Stimulated activated CD4-positive, alpha-beta T cell treated with anti-CD3 and anti-CD28 coated beads, Interleukin-12 subunit alpha, Interleukin-12 subunit beta, amount 100 ng/mL, for 24 hours (primary cell): ENCODE measurements around the gene REEP5.
"Not testable (repeated sequence)": the region's sequence is repeated elsewhere in the genome, so short reads cannot be mapped to it uniquely, and the experiment has no call there.

ENCODE experiments used
- DNase-seq, 2 experiments: peaks; one replicate each; pipeline ENCODE4 v3.0.0-alpha.2; 2020; ENCODE audit warnings: low read depth in 2 of 2

The REEP5 gene

GRCh38 chr5:112886975-112887374, 35.1 kb downstream of the REEP5 start:
- no peak for DNase-seq

GRCh38 chr5:112885001-112885400, 37.0 kb downstream of the REEP5 start:
- DNase-seq: no peak

GRCh38 chr5:112883192-112883591, 38.8 kb downstream of the REEP5 start:
- no peak for DNase-seq

DNA sequence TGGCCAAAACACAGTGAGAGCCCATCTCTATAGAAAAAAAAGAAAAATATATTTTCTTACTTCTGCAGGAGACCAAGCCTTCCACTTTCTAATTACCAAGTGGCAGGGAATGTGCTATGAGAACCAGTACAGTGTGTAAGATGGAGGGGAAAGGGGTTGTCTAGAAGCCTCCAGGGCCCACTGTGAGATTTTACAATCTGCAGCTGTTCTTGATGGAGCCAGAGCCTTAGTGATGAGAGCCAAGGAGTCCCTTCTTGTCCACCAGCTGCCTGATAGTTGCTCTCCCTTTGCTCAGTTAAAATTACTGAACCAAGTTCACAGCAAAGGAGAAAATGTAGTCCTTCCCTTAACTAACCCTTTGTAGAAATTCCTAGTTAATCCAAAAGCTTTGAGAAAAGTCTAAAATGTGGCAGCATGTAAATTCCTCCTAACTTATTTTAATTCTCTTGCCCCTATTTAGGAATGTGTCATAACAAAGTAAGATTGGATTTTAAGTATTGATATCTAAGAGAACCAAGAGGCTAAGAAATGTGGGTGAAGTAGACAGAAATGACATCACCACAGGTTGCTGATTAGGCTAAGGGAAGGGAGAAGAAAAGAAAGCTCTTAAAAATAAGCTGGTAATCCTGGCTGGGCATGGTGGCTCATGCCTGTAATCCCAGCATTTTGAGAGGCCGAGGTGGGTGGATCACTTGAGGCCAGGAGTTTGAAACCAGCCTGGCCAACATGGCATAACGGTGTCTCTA, 41.6 kb downstream of the REEP5 start:
- no peak for DNase-seq

GRCh38 chr5:112878760-112879159, 43.3 kb downstream of the REEP5 start:
- DNase-seq: peak; percentile 10 to 12

- DNase-seq: no peak
Measured at GRCh38 chr5:112878101-112878500, 43.9 kb downstream of the REEP5 start.

DNA sequence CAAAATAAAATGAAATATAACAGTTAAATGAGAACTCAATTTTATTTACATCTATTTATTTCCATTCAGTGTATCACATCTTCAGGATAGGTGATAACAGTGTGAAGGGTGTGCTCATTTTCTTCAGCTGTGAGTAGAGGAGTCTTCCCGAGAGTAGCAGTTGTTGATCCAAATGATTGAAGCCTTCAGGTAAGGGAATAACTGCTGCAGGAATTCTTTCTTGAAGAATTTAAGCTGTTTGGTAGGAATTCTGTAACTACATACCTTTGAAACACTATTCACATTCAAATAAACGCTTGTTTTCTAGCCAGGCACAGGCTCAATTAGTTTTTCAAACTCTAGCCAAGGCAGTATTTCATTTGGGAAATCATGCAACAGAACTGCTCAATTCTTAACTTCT, 45.7 kb downstream of the REEP5 start:
- DNase-seq: no peak

DNA sequence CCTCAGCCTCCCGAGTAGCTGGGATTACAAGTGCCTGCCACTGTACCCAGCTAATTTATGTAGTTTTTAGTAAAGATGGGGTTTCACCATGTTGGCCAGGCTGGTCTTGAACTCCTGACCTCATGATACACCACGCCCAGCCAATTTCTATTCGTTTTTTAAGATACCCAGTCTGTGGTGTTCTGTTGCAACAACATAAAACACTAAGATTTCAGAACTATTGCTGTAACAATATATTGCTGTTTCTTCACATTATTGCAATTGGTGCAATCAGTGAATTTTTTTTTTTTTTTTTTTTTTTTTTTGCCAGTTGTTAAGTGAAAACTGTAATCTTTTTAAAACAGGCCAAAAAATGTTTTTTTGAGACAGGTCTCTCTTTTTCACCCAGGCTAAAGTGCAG, 51.1 kb downstream of the REEP5 start:
- DNase-seq: no peak

DNA sequence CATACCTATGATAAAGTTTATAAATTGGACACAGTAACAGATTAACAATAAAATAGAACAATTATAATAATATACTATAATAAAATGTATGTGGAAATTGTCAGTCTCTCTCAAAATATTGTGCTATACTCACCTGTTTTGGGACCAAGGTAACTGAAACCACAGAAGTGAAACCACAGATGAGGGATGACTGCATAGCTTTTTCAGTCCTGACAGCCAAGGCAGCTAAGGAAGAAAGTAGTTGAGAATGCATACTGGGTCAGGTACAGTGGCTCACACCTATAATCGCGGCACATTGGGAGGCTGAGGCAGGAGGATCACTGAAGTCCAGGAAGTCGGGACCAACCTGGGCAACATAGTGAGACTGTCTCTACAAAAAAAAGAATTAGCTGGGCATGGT, 52.1 kb downstream of the REEP5 start:
- DNase-seq: no peak

- no peak for DNase-seq
Measured at GRCh38 chr5:112867411-112867810, 54.6 kb downstream of the REEP5 start.

- DNase-seq: no peak
Measured at GRCh38 chr5:112866739-112867138, 55.3 kb downstream of the REEP5 start.

DNA sequence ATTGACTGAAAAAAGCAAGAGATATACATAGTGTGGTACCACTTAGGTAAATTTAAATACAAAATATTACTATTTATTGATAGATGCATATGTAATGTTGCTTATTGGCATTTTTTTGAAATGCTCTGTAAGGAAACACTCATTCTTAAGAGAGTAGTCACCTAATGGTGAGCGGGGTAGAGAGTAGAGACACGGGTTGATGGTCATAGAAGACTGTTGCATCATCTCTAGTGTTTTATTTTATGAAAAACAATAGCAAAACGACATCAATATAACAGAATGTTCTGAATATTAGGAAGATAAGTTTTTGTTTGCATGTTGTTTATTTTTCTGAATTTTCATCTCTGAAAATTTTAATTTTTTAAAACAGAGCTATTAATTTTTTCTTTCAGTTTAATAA, 56.9 kb downstream of the REEP5 start:
- no peak for DNase-seq

DNA sequence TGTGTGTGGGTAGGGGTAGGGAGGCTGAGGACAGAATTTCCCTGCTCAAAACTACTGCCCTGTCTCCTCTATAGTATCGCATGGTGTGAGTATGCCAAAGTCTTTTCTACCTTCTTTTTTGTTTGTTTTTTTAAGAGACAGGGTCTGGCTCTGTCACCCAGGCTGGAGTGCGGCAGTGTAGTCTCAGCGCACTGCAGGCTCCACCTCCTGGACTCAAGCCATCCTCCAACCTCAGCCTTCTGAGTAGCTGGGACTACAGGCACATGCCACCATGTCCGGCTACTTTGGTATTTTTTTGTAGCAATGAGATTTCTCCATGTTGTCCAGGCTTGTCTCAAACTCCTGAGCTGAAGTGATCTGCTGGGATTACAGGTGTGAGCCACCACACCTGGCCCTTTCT, 58.5 kb downstream of the REEP5 start:
- DNase-seq: no peak

GRCh38 chr5:112862085-112862484, 59.9 kb downstream of the REEP5 start:
- DNase-seq: no peak

DNA sequence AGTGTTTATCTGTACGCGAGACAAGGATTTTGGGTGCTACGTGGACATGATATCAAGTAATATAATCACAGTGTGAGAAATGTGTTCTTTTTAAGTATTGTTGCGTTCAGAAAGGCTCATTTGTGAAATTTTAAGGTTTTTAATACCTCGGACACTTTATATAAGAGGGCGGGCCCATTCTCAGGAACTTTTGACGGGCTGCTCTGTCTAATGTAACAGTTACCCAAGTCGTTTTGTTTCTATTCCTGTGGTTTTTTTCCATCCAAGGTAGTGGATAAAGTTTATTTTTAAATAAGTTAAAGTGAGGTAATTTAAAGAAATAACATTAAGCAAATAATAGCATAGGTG, 60.4 kb downstream of the REEP5 start:
- DNase-seq: no peak

DNA sequence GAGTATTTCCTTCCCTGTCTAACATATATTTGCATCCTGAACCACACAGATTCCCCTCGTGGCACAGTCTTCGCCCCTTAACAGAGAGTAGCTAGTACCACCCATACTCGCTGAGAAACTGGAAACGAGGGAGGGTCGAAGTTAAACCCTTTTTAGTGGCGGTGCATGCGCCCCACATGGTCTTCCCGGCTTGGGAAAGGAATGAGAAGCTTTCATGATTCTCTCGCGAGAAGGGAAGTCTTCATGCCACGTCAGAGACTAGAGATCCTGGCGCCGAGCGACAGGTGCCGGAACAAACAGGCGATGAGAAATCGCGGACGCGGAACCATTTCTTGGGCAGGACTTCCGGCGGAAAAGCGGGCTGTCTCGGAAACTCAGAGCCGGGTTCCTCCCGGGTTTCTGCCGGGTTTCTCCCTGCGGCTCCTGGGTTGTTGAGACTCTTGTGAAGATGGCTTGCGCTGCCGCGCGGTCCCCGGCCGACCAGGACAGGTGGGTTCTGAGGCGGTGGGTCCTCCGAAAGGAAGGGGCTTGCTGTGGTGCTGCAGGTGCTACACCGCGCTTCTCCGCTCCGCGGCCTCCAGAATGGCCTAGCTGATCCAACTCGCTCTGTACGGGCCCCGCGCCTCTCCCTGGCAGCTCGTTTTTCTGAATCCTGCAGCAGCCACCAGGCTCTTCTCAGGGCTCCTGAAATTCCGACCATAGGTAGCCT, 60.9 kb downstream of the REEP5 start, which contains the start of gene SRP19:
SRP19 (plus strand) TSS at position 359 of the 709 bp plus-strand sequence; CDS start at position 449, 90 bp downstream.
- DNase-seq: peak; percentile 86 to 88

GRCh38 chr5:112860571-112860928, 61.5 kb downstream of the REEP5 start:
- not testable (repeated sequence) for DNase-seq

DNA sequence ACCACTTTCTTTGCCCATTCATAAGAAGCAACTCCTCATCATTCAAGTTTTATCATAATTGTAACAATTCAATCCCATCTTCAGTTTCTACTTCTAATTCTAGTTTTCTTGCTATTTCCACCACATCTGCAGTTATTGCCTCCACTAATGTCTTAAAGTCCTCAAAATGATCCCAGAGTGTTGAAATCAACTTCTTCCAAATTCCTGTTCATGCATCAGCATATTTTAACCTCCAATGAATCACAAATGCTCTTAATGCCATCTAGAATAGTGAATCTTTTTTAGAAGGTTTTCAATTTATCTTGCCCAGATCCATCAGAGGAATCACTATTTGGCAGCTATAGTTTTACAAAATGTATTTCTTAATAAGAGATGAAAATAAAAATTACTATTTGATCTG, 64.2 kb downstream of the REEP5 start:
- no peak for DNase-seq

- no peak for DNase-seq
Measured at GRCh38 chr5:112854651-112855050, 67.4 kb downstream of the REEP5 start.

- DNase-seq: no peak
Measured at GRCh38 chr5:112849912-112850311, 72.1 kb downstream of the REEP5 start.

GRCh38 chr5:112848116-112848811, 73.8 kb downstream of the REEP5 start:
- DNase-seq: no peak

- DNase-seq: no peak
Measured at GRCh38 chr5:112847306-112847705, 74.7 kb downstream of the REEP5 start.

GRCh38 chr5:112846556-112846955, 75.5 kb downstream of the REEP5 start:
- no peak for DNase-seq
